Ascending aorta (tissue), 2 donors: ENCODE results near the gene ERMN. TPM values are rescaled to one million over a fixed set of nuclear protein-coding genes. Genes with fewer than 3 reads are reported as not detected.
A peak's percentile ranks its signal among the peaks of the same experiment; 100 is the strongest.

Experiments
- DNase-seq, 2 donors: peaks; one replicate each; pipeline ENCODE4 v3.0.0-alpha.2; 2019; ENCODE audit warnings: low spot score in 2 of 2
- H3K27ac ChIP-seq, 2 donors: fragments of 200-600 bp; sonication (generic); one replicate each; pipeline ENCODE4 v1.5.1; 2016 to 2017; ENCODE audit warnings: mild to moderate bottlenecking in 1 of 2
- H3K27me3 ChIP-seq: fragments of 200-600 bp; sonication (generic); one replicate; pipeline ENCODE4 v1.5.1; 2017
- H3K36me3 ChIP-seq, 2 donors: fragments of 200-600 bp; sonication (generic); one replicate each; pipeline ENCODE4 v1.5.1; 2016
- H3K4me1 ChIP-seq, 2 donors: fragments of 200-600 bp; sonication (generic); one replicate each; pipeline ENCODE4 v1.5.1; 2016 to 2017; ENCODE audit warnings: mild to moderate bottlenecking in 1 of 2
- H3K4me3 ChIP-seq, 2 donors: fragments of 200-600 bp; sonication (generic); one replicate each; pipeline ENCODE4 v1.5.1; 2016 to 2017; ENCODE audit warnings: mild to moderate bottlenecking in 1 of 2
- H3K9me3 ChIP-seq, 2 donors: fragments of 200-600 bp; sonication (generic); one replicate each; pipeline ENCODE4 v1.5.1; 2016
- intact Hi-C: fragments of 100-400 bp; cut with DNase I; formaldehyde crosslinking; loops from one replicate; pipeline ENCODE4 v1.15.1; 2023
- total RNA-seq: library from RNA; depleted of rRNA; stranded (reverse); fragments of >200 nt; gene quantifications from one replicate; pipeline ENCODE4 v1.1.0, GENCODE V29; 2016
- TF ChIP-seq, protein P1 (sequence below), 3 experiments: fragments of 200-600 bp in 2 of 3; fragments of 450-650 bp in 1 of 3; sonication (generic) in 2 of 3; IDR thresholded peaks; one replicate each; pipeline ENCODE4 v1.5.1; 2016 to 2019; ENCODE audit warnings: antibody characterized with exemption in 3 of 3, mild to moderate bottlenecking in 1 of 3, moderate library complexity in 1 of 3

The ERMN gene
- total RNA-seq, 1 donor from 2014 or later = not detected

DNA sequence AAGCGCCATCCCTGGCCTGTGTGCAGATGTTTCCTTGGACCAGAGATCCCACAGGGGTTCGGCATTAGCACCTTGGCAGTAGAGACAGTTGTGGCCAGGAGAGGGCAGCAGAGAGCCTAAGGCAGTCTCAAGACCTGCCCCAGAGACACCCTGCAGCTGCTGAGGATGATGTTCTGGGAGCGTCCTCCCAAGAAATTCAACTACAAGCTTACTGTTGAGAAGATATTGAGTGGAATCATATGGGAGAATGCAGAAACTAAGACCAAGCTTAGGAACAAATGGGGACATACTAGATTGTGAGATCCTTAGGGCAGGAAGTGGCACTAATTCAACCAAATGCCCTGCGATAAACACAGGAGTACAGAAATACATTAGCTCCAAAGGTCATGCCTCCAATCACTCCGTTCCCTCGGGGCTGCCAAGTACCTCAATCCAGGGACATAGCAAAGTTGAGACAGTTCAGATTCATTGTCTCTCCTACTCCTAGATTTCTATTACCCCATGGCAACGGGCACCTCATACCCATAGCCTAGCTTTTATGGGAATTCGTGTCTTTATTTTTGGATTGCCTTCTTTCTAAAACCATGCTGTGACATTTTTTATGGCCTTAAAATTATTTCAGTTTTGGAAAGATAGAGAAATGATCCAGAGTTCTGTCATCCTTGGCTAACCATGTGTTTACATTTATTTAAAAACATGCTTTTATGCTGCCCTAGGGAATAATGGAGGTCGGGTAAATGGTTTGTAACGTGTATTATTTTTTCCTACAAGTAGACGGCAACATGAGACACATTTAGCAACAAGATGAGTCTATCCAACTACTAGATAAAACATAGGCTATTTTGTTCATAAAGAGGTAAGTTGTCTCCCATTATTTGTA is 2.2 kb upstream of the ERMN start:
- Histone ChIP-seq H3K36me3 (no peaks in the 10 kb centered on the region), H3K4me1 (peaks cover 0 to 4% of the 10 kb centered on the region in 2 donors), H3K27me3 (no peaks in the 10 kb centered on the region), H3K4me3 (no peak overlapping the region), H3K9me3 (no peaks in the 10 kb centered on the region), H3K27ac (no peak overlapping the region)
- intact Hi-C loops = no loop called here
- TF ChIP-seq, protein P1, sequence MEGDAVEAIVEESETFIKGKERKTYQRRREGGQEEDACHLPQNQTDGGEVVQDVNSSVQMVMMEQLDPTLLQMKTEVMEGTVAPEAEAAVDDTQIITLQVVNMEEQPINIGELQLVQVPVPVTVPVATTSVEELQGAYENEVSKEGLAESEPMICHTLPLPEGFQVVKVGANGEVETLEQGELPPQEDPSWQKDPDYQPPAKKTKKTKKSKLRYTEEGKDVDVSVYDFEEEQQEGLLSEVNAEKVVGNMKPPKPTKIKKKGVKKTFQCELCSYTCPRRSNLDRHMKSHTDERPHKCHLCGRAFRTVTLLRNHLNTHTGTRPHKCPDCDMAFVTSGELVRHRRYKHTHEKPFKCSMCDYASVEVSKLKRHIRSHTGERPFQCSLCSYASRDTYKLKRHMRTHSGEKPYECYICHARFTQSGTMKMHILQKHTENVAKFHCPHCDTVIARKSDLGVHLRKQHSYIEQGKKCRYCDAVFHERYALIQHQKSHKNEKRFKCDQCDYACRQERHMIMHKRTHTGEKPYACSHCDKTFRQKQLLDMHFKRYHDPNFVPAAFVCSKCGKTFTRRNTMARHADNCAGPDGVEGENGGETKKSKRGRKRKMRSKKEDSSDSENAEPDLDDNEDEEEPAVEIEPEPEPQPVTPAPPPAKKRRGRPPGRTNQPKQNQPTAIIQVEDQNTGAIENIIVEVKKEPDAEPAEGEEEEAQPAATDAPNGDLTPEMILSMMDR (IDR thresholded peaks at IDR 0.05) = peak; percentile 60 to 87 (median 81)
- DNase-seq = peak; percentile 15 to 83

GRCh38 chr2:157327200-157327599 is 1.6 kb upstream of the ERMN start:
- H3K4me1 ChIP-seq = peaks cover 0 to 4% of the 10 kb centered on the region in 2 donors
- TF ChIP-seq, protein P1 (IDR thresholded peaks at IDR 0.05) = no peak
- H3K27ac ChIP-seq = no peak overlapping the region
- no peak overlapping the region for H3K4me3 ChIP-seq
- H3K36me3 ChIP-seq = no peaks in the 10 kb centered on the region
- H3K27me3 ChIP-seq = no peaks in the 10 kb centered on the region
- no peaks in the 10 kb centered on the region for H3K9me3 ChIP-seq
- intact Hi-C loops = no loop called here
- DNase-seq = no peak

- H3K36me3 ChIP-seq = no peaks in the 10 kb centered on the region
- H3K9me3 ChIP-seq = no peaks in the 10 kb centered on the region
- DNase-seq = no peak
- H3K27ac ChIP-seq = no peak overlapping the region
- intact Hi-C loops = no loop called here
- peaks cover 0 to 4% of the 10 kb centered on the region in 2 donors for H3K4me1 ChIP-seq
- H3K4me3 ChIP-seq = no peak overlapping the region
- TF ChIP-seq, protein P1 (IDR thresholded peaks at IDR 0.05) = no peak
- no peaks in the 10 kb centered on the region for H3K27me3 ChIP-seq
Observed at GRCh38 chr2:157326698-157327097, 1.1 kb upstream of the ERMN start.

GRCh38 chr2:157324331-157324843 is 1.2 kb downstream of the ERMN start:
- Histone ChIP-seq H3K4me1 (peaks cover 0 to 4% of the 10 kb centered on the region in 2 donors), H3K27ac (no peak overlapping the region), H3K9me3 (no peaks in the 10 kb centered on the region), H3K4me3 (no peak overlapping the region), H3K27me3 (no peaks in the 10 kb centered on the region), H3K36me3 (no peaks in the 10 kb centered on the region)
- DNase-seq = no peak
- TF ChIP-seq, protein P1 (IDR thresholded peaks at IDR 0.05) = no peak
- intact Hi-C loops = no loop called here

- H3K36me3 ChIP-seq = no peaks in the 10 kb centered on the region
- H3K4me3 ChIP-seq = no peak overlapping the region
- H3K9me3 ChIP-seq = no peaks in the 10 kb centered on the region
- H3K27ac ChIP-seq = no peak overlapping the region
- TF ChIP-seq, protein P1 (IDR thresholded peaks at IDR 0.05) = no peak
- DNase-seq = no peak
- H3K4me1 ChIP-seq = no peaks in the 10 kb centered on the region
- no peaks in the 10 kb centered on the region for H3K27me3 ChIP-seq
- intact Hi-C loops = no loop called here
Observed at GRCh38 chr2:157322432-157322831, 3.2 kb downstream of the ERMN start.
